Stimulated activated naive CD4-positive, alpha-beta T cell (primary cell): ENCODE data around the gene ZNF385D.
"Not testable (repeated sequence)": the region's sequence is repeated elsewhere in the genome, so short reads cannot be mapped to it uniquely, and the experiment has no call there.

Source experiments
- DNase-seq, 6 experiments: peaks; one replicate each; lab custom pipeline; 2025; lab: John Stamatoyannopoulos, UW

The ZNF385D gene

DNA sequence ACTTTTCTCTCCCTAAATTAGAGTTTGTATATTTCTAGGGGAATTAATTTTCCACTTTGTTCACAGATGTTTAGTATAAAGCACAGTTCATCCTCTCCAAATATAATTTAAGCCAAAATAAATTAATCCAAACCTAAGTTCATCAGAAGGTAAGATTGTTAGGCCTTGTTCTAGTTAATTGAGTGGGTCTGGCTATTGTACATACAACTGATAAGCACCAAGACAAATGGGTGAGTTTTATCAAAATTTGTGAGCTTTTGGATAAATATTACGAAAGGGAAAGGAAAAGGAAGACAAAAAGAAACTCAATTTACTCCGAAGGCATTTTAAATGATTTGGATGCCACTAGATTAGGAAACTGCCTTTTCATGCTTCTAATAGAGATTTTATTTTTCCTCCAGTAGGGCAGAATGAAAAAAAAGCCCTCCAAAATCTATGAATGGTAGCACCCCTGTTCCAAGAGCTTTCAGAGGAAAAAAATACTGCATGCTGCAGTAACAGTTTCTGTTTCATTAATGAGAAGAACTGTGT, 304.0 kb downstream of the ZNF385D start:
- no peak for DNase-seq

DNA sequence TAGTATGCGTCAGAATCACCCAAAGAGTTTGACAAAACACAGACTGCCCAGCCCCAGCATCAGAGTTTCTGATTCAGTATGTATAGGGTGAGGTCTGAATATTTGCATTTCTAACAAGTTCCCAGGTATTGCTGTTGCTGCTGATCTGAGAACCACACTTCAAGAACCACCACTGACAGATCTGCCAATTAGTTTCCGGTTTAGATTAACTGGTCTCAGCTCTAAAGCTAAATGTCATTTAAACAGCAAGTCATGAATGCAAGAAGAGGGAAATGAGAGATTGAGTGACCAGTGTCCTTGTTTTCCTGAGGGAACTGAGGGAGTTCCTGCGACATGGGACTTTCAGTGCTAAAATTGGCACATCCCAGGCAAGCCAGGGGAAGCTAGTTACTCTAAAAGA, 305.0 kb downstream of the ZNF385D start:
- no peak for DNase-seq

DNA sequence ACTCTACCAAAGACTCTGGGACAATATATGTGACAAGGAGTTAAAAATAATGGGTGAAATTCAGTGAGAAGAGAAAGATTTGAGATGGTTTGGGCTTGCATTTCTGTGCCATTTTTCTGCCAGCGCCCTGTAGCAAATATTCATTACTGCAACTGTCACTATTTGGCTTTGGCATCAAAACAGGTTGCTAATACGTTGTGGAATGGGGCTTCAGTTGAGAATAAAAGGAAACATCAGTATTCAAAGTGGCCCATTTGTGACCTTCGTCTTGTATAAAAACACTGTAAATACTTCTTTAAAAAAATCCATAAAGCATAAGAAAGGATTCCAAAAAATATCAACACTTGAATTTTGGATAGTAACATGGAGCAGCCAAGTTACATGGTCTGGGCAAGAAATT, 309.2 kb downstream of the ZNF385D start:
- DNase-seq = no peak

DNA sequence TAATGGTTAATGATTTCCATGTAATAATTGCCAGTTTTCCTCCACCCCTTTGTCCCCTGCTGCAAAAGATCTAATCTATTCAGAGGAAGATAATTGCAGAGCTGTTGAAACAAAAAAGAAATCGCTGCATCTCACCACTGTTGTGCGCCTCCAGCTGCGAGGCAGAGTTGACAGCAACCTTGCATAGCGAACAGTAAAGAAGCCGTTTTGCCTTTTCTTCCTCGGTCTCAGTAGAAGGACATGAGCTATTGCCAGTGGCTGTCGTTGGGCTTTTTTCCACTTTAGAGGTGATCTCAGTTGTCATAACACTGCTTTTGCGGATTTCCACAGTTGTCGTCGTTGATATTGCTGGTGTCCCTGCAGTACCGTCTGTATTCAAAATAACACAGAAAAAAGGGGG, 314.2 kb downstream of the ZNF385D start:
- DNase-seq = no peak

DNA sequence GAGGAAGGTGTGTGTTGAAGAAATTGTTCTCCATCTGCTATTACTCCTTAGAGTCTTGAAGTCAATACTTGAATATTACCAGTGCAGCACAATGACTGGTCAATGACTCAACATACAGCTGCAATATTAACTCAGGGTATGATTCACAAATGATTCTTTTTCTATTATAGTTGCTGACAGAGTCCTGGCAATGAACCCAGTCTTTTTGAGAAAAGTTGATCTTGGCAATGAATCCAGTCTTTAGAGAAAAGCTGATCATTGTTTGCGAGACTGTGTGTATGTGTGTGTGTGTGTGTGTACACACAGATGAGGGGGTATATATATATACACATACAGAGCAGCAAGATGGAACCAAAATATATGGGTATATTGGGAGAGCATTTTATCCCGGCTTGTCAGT, 315.1 kb downstream of the ZNF385D start:
- no peak for DNase-seq

DNA sequence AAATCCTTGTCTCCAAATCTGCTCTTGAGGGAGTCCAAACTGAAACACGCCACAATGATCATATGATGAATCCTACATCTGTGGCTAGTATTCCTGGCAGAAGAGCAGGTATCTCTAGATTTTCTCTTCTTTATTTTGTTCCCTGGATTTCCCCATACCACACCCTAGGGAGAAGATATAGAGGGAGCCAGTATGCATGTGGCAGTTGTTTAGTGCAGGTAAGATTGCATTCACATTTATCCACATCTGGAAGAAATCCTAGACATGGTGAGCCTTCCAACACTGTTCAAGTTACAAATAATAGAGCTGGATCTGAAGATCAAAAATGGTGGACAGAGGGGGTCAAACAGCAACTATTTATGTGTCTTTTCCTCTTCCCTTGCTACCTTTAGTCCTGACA, 316.7 kb downstream of the ZNF385D start:
- DNase-seq = no peak

DNA sequence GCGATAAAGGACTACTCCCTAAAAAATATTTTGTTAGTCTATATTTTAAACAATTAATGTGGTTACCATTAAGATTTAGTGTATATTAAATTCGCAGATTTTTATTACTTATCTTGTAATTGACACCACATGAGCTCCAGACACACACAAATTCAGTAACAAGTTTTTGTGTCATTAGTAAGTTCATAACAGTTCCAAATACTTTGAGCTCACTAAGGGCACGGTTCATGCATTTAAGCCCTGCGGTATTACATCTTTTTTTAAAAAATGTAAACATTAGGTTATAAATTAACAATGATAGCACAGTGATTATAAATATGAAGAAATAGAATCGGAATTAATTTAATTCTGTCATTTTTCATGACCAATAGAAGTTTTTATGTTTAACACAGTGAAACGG, 317.3 kb downstream of the ZNF385D start:
- DNase-seq = no peak

DNA sequence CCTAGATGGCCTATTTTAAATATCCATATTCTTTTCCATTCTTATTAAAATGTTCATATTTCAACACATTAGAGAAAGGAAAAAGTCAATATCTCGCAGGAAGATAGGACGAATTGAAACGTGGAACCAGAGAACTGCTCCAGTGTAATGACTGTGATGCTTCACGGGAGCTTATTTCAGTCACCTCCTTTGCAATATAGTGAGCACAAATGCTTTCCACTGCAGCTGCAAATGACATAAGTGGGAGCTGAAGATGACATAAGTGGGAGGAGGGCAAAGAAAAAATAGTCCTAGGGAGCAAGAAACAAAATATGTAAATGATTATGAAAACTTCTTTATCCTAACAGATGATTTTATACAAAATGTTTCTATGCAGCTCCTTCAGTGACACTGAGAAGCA, 324.1 kb downstream of the ZNF385D start:
- DNase-seq = no peak

DNA sequence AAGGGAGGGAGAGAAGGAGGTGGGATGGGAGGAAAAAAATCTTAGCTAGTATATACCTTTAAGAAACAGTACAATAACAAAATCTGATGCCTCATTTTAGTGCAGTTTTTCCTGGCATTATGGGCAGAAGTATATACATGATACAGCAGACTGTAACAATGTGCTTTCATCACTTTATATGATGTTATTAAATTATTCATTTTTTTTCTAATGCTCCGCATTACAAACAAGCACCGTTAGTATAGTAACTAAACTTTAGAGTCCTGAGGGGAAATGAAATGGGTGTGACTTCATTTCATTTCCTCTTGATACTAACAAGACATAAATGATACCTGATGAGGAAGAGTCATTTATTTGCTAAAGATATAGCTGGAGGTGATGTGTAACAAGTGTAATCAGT, 325.3 kb downstream of the ZNF385D start:
- no peak for DNase-seq

DNA sequence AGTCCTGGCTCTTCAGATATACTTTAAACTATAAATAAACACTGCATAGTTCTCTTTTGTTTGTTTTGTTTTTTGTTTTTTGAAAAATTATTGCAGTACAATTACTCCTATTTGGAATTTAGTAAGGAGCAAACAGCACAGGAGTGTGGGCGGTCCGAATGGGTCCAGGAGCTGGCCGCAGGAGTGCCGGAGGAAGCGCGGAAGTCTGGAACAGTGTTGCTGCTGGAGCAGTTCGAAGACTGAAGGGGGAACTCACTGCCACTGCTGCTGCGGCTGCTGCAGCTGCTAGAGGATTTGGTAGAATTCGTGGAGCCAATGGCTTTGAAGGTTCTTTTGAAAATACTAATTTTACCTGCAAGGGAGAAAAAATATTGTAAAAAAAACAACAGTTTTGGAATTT, 329.9 kb downstream of the ZNF385D start:
- no peak for DNase-seq

DNA sequence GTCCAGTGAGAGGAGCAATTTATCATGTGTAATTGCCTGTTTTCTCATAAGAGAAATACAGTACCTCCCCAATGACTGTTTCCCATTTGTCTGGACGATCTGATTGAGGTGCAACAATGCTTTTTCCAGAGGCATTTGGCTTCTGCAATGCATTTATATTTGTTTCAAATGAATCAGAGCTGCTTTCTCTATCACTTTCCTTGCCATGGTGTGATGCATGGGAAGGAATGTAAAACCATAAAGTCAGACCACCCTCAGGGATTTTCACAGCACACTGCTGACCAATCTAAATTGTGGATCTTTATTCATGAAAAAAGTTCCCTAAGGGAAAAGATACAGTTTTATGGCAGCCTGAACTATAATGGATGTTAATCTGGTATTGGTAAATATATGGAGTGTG, 333.0 kb downstream of the ZNF385D start:
- no peak for DNase-seq

DNA sequence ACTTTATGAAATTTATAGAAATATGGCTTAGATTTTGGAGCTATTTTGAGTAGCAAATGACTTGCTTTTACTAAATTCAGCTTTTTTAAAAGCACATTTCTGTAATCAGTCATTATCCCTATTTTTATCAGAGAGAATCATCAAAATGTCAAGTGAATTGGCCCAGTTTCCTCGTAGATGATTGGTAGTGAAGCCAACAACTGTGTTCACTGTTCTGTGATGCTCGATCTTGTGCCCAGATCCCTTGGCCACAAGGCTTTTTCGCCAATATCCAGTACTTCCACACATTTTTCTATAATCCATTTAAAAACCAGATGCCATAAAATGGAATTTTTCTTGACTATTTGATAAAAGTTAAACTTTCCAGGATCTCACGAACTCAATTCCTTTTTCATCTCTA, 336.5 kb downstream of the ZNF385D start:
- no peak for DNase-seq

DNA sequence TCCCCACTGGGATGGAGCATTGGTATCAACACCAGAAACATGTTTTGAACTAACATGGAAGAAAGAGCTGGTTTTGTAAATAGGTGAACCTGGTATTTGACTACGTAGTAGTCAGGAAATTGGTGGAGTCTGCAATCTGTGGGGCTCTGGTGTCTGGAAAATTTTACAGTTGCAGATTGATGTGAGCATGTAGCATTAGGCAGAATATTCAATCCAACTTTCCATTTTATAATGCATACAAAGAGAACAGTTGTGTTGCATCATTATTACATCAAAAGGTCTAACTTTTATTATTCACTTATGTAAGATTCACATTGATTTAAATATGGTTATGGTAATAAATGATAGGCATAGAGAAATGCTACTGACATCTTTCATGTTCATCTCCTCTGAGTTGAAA, 340.0 kb downstream of the ZNF385D start:
- DNase-seq = no peak

DNA sequence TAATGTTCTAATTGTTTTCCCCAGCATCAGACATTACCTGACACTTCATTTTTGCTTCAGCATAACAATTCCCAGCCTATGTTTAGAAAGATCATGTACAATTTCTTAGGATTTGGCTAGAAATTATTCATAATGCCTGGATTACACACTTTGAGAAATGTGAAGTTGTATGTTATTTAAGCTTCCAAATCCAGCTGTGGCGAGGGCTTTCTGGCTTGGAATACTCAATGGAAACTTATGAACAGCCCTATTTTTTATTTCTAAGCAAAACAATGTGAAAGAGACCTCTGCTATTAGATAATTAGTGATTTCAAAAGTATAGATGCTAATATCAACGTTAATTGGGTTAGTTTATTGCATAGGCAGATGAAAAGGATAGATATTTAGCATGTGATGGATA, 341.6 kb downstream of the ZNF385D start:
- DNase-seq = no peak

DNA sequence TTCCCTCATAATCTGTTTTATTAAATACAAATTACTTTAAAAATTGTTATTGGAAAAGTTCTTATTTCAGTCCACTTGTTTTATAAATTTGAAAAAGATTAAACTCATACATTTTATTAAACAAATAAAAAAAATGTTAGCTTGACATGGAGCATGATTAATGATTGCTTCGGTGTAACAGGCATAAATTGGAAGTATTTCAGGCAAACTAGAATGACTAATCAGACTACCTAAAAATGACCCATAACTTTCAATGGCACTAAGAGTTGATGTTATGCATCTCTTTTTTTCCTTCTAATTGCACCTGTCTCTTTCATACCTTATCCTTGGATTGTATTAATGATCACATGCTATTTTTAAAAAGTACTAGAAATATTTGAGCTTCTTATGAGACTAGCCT, 343.3 kb downstream of the ZNF385D start:
- DNase-seq = no peak

DNA sequence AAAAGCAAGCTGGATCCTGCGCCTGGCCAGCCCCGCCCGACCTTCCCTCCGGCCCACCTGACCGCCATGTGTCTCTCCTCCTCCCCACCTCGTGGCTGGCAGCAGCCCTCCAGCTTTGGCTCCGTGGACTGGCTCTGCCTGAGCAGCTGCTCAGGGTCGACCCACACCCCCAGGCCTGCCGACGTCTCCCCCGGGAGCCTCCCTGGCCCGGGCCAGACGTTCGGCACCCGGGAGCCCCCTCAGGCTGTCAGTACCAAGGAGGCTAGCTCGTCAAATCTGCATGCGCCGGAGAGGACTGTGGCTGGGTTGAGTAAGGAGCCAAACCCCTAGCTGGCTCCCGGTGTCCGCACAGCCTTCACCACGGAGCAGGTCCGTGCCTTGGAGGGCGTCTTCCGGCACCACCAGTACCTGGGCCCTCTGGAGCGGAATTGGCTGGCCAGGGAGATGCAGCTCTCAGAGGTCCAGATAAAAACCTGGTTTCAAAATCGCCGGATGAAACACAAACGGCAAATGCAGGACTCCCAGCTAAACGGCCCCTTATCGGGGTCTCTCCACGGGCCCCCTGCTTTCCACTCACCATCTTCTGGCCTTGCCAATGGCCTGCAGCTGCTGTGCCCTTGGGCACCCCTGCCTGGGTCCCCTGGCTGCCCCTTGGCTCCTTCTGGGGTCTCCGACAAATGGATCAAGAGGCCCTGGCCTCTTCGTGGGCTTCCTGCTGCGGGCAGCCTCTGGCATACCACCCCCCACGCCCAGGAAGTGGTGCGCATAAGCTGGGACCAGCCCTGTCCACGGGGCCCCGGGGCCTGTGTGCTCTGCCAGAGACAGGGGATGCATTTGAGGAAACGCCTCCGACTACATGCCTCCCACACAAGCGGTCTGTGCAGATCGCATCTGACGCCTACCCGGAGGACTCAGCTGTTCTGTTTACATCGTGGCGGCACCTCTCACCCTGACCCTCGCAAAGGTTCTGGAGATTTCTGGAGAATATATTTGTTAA, 345.0 kb downstream of the ZNF385D start:
- no peak for DNase-seq

DNA sequence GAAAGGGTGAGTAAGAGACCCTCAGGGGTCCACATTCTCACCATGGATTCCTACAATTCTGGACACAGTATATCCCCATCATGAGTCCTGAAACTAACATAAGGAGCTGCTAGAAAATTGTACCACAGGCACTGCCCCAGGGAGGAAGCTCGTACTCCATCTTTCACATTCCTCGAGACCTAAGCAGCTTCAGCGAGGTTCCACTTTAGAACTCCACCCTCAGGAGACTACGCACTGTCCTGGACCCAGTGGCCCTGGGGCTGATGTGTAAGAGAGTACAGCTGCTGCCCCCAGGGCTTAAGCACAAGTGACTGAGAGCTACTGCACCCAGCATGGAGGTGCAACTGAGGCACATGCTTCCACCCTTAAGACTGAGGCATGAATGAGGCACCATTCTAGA, 352.5 kb downstream of the ZNF385D start:
- DNase-seq = no peak

DNA sequence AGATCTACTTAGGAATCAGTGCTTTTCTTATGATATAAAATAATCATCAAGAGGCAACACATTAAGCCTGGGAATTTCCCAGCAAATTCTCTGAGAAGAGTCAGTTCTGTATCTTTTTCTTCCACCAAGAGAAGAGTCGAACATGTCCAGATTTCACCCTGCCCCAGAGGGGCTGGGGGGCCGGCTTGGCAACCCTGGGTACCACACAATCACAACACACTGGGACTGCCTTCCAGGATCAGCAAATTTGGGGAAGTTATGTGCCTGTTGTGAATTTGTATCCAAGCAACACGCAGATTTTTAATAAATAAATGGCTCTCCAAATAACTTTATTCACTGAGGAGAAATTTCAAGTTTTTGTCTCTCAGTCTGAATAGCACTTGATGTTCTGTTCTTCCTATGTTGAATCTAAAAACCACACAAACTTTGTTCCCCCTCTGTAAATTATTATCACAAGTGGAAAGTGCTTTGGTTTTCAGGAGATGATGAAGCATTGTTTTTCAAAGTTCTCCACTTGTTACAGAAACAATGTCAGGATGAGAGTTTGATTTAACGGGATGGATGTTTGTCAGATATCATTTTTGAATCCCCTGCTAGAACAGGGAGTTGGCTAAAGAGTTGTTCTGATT, 357.2 kb downstream of the ZNF385D start:
- DNase-seq = no peak

DNA sequence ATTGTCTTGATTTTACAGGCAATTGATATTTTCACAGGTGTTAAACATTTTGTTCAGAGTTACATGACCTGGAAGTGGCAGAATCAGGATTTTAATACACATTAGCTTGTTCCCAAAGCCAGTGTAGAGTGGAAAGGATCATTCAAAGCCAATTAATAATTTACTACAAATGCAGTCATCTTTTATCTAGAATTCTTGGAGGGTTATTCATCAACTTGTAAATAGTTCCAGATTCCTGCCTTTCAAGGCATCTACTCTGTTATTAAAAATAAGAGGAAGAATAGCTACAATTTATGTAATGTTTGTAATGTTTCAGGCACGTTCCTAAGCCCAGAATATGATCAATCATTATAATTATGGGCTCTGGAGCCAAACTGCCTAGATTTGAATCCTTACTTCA, 358.5 kb downstream of the ZNF385D start:
- DNase-seq = no peak

DNA sequence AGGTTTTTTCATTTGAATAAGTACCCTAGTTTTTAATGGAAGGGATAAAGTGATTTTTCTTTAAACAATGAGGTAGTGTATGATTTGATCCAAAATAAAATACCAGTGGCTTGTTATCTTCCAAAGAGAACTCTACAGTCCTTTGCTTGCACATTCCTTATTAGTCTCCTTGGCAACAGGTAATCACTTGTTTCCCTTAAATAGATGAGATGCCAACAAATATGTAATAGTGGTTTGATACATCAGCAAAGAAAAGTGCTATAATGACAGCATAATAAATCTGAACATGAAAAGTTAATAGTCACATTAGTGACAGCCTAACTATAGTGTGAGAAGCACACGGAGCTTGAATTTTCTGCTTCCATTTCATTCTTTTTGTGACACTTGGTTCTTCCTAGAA, 360.2 kb downstream of the ZNF385D start:
- no peak for DNase-seq

DNA sequence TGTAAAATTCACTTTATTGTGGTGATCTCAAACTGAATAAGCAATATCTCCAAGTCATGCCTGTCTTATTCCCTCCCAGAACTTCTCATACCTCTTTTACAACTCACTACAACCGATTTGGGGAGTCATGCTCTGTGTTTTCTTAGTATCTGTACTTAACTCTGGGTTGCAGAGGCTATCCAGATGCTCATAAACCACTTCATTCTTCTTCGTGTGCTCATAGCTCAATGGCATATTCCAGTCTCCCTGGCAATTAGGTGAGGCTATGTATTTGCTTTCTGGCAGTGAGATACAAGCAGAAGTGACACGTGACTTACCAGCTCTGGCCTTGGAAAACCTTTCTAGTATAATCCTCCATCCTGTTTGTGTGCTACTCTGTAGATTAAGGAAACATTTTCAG, 360.9 kb downstream of the ZNF385D start:
- DNase-seq = no peak

DNA sequence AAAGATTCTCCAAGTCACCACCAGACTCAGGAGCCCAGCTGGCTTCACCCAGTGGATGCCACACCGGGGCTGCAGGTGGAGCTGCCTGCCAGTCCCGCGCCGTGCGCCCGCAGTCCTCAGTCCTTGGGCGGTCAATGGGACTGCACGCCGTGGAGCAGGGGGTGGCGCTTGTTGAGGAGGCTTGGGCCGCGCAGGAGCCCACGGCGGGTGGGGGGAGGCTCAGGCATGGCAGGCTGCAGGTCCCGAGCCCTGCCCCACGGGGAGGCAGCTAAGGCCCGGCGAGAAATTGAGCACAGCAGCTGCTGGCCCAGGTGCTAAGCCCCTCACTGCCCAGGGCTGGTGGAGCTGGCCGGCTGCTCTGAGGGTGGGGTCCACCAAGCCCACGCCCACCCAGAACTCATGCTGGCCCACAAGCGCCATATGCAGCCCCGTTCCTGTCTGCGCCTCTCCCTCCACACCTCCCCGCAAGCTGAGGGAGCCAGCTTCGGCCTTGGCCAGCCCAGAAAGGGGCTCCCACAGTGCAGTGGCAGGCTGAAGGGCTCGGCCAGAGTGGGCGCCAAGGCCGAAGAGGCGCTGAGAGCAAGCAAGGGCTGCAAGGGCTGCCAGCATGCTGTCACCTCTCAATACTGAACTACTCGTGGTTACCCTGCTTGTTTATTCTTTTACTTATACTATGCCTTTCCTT, 363.7 kb downstream of the ZNF385D start:
- DNase-seq = not testable (repeated sequence)

DNA sequence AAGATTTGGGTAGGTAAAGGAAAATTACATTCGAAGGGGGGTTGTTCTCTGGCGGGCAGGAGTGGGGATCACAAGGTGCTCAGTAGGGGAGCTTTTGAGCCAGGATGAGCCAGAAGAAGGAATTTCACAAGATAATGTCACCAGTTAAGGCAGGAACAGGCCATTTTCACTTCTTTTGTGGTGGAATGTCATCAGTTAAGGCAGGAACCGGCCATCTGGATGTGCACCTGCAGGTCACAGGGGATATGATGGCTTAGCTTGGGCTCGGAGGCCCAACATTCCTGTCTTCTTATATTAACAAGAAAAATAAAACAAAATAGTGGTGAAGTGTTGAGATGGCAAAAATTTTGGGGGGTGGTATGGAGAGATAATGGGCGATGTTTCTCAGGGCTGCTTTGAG, 373.0 kb downstream of the ZNF385D start:
- not testable (repeated sequence) for DNase-seq
